Activated CD8-positive, alpha-beta memory T cell treated with anti-CD3 and anti-CD28 coated beads for 1 hour (primary cell): Measurements from ENCODE around the gene CBFA2T2.
"Not testable (repeated sequence)": the region's sequence is repeated elsewhere in the genome, so short reads cannot be mapped to it uniquely, and the experiment has no call there.

Experiments
- DNase-seq, 2 donors: peaks; one replicate each; pipeline ENCODE4 v3.0.0-alpha.2; 2020; ENCODE audit warnings: low read depth in 1 of 2; ENCODE audit errors: extremely low read depth in 1 of 2

The CBFA2T2 gene

GRCh38 chr20:33501000-33501399 lies 11.1 kb downstream of the CBFA2T2 start:
- DNase-seq: no peak

GRCh38 chr20:33503564-33503963 lies 13.7 kb downstream of the CBFA2T2 start:
- no peak for DNase-seq

GRCh38 chr20:33506576-33506975 lies 16.7 kb downstream of the CBFA2T2 start:
- no peak for DNase-seq

GRCh38 chr20:33507461-33507860 lies 17.6 kb downstream of the CBFA2T2 start:
- DNase-seq: no peak

GRCh38 chr20:33508015-33508414 lies 18.1 kb downstream of the CBFA2T2 start:
- not testable (repeated sequence) for DNase-seq

GRCh38 chr20:33509057-33509456 lies 19.2 kb downstream of the CBFA2T2 start:
- not testable (repeated sequence) for DNase-seq

GRCh38 chr20:33511876-33512275 lies 22.0 kb downstream of the CBFA2T2 start:
- not testable (repeated sequence) for DNase-seq

GRCh38 chr20:33515569-33516216 lies 25.8 kb downstream of the CBFA2T2 start:
- DNase-seq: no peak

- no peak for DNase-seq
Observed at GRCh38 chr20:33516882-33517281, 27.0 kb downstream of the CBFA2T2 start.

GRCh38 chr20:33518071-33518470 lies 28.2 kb downstream of the CBFA2T2 start:
- no peak for DNase-seq

- DNase-seq: no peak
Observed at GRCh38 chr20:33521461-33521860, 31.6 kb downstream of the CBFA2T2 start.

GRCh38 chr20:33522256-33522820 lies 32.4 kb downstream of the CBFA2T2 start:
- no peak for DNase-seq

- DNase-seq: no peak
Observed at GRCh38 chr20:33524261-33524660, 34.4 kb downstream of the CBFA2T2 start.

GRCh38 chr20:33526769-33527168 lies 36.9 kb downstream of the CBFA2T2 start:
- no peak for DNase-seq

GRCh38 chr20:33531047-33531877 lies 41.4 kb downstream of the CBFA2T2 start:
- DNase-seq: no peak

GRCh38 chr20:33531885-33532284 lies 42.0 kb downstream of the CBFA2T2 start:
- DNase-seq: no peak

GRCh38 chr20:33532753-33533459 lies 43.0 kb downstream of the CBFA2T2 start:
- DNase-seq: no peak

- not testable (repeated sequence) for DNase-seq
Observed at GRCh38 chr20:33535717-33536116, 45.8 kb downstream of the CBFA2T2 start.

GRCh38 chr20:33537608-33538007 lies 47.7 kb downstream of the CBFA2T2 start:
- DNase-seq: no peak

GRCh38 chr20:33539129-33539528 lies 49.2 kb downstream of the CBFA2T2 start:
- DNase-seq: no peak

- DNase-seq: no peak
Observed at GRCh38 chr20:33540427-33540826, 50.5 kb downstream of the CBFA2T2 start.
